GM12878 (cell line): Measurements from ENCODE around the gene TMPRSS3. TPM values are rescaled to one million over a fixed set of nuclear protein-coding genes. Genes with fewer than 3 reads are reported as not detected.
A peak's percentile ranks its signal among the peaks of the same experiment; 100 is the strongest.

Experiments used
- ATF3 ChIP-seq: IDR thresholded peaks from 2 replicates; pipeline ENCODE4 v1.6.1; 2011; ENCODE audit warnings: low read depth, mild to moderate bottlenecking, low read length, moderate library complexity, borderline replicate concordance; ENCODE audit errors: extremely low read depth
- CBFB ChIP-seq: IDR thresholded peaks from 2 replicates; pipeline ENCODE4 v1.6.1; 2016; ENCODE audit warnings: antibody characterized with exemption, low read depth
- EED ChIP-seq: sonication (generic); IDR thresholded peaks from 2 replicates; pipeline ENCODE4 v1.6.1; 2016; ENCODE audit warnings: antibody characterized with exemption, low read depth
- GATAD2B ChIP-seq: fragments of 450-650 bp; conservative IDR thresholded peaks from 2 replicates; pipeline ENCODE4 v1.6.1; 2017; ENCODE audit warnings: low read depth, mild to moderate bottlenecking, moderate library complexity
- NKRF ChIP-seq: fragments of 450-650 bp; conservative IDR thresholded peaks from 2 replicates; pipeline ENCODE4 v1.6.1; 2017; ENCODE audit warnings: mild to moderate bottlenecking, moderate library complexity
- STAT3 ChIP-seq: IDR thresholded peaks from 2 replicates; pipeline ENCODE4 v1.6.1; 2011; ENCODE audit warnings: low read depth, low read length, improper control_type of control experiment
- ZBTB11 ChIP-seq: fragments of 450-650 bp; formaldehyde crosslinking; IDR thresholded peaks from 2 replicates; pipeline ENCODE4 v1.5.0; 2022; ENCODE audit warnings: mild to moderate bottlenecking, missing genetic modification characterization
- polyA plus RNA-seq, 11 experiments: library from polyadenylated mRNA; depleted of rRNA in 4 of 11; unstranded in 6 of 11; stranded (reverse) in 5 of 11; fragments of >200 nt; fragmentation: Nextera tagmentation in 4 of 11; fragmentation: Illumina TruSeq in 1 of 11; extraction: Ambion mirVana in 4 of 11; extraction: Trizol in 1 of 11; gene quantifications; 1 replicate in 1 of 11; 2 replicates in 10 of 11; pipeline versions ENCODE4 v1.2.1 to v1.2.3, GENCODE V29; 2011 to 2016; ENCODE audit warnings: inconsistent platforms in 2 of 11, missing spikeins in 2 of 11, low read depth in 1 of 11
- total RNA-seq, 4 experiments: library from RNA; depleted of rRNA in 3 of 4; stranded (reverse); fragments of >200 nt in 3 of 4; fragmentation: Illumina TruSeq in 1 of 4; extraction: Trizol in 1 of 4; gene quantifications; 2 replicates each; pipeline versions ENCODE4 v1.2.1 to v1.2.3, GENCODE V29; 2013 to 2021

The TMPRSS3 gene
- total and polyA plus RNA-seq, 10 of the 15 experiments (the other 5 are each of a cell fraction or from before 2014, with no cell fraction given): 0.51 to 1.5 (median 0.82) TPM; not detected in 1

- TF ChIP-seq ZBTB11 (peak; percentile 73), GATAD2B (no peak), ATF3 (no peak), EED (0 out of 2 replicates have a peak, but pooled peaks have one; percentile 25), STAT3 (no peak), CBFB (no peak), NKRF (no peak)
Observed at GRCh38 chr21:42388740-42389448, 7.0 kb downstream of the TMPRSS3 start (continued).
